Activated CD4-positive, alpha-beta T cell treated with anti-CD3 and anti-CD28 coated beads, Interleukin-2, amount 50 U/mL, for 48 hours (primary cell): ENCODE results near the gene SLC34A3.

ENCODE experiments used
- DNase-seq, 2 experiments: peaks; one replicate each; pipeline ENCODE4 v3.0.0-alpha.2; 2020

Gene SLC34A3

GRCh38 chr9:137230705-137231371 is at the start of gene SLC34A3:
TSS of gene SLC34A3 (plus strand) at chr9:137230901. CDS start at chr9:137231703, 802 bp downstream.
- no peak for DNase-seq

GRCh38 chr9:137181680-137182079 is 49.0 kb upstream of the SLC34A3 start:
- DNase-seq: no peak

GRCh38 chr9:137182836-137183235 is 47.9 kb upstream of the SLC34A3 start:
- DNase-seq: no peak

- no peak for DNase-seq
Measured at GRCh38 chr9:137183980-137184595, 46.6 kb upstream of the SLC34A3 start.

GRCh38 chr9:137184881-137185660 is 45.6 kb upstream of the SLC34A3 start:
- no peak for DNase-seq

GRCh38 chr9:137185921-137186320 is 44.8 kb upstream of the SLC34A3 start:
- DNase-seq: no peak

- no peak for DNase-seq
Measured at GRCh38 chr9:137186385-137186784, 44.3 kb upstream of the SLC34A3 start.

- no peak for DNase-seq
Measured at GRCh38 chr9:137187386-137187785, 43.3 kb upstream of the SLC34A3 start.

GRCh38 chr9:137188086-137188489 is 42.6 kb upstream of the SLC34A3 start:
- no peak for DNase-seq

GRCh38 chr9:137188490-137189296 is 42.0 kb upstream of the SLC34A3 start, which contains the start of the genes ANAPC2 and SSNA1:
TSS of gene ANAPC2 (minus strand) at chr9:137188560. CDS start at chr9:137188532, 28 bp downstream.
TSS of gene SSNA1 (plus strand) at chr9:137188676. CDS start at chr9:137188727, 51 bp downstream.
- peak; percentile 91 to 93 for DNase-seq

- no peak for DNase-seq
Measured at GRCh38 chr9:137189297-137190295, 41.1 kb upstream of the SLC34A3 start.

GRCh38 chr9:137190315-137190856 is 40.3 kb upstream of the SLC34A3 start:
- DNase-seq: no peak

- no peak for DNase-seq
Measured at GRCh38 chr9:137191245-137191644, 39.5 kb upstream of the SLC34A3 start.

GRCh38 chr9:137191691-137192447 is 38.8 kb upstream of the SLC34A3 start:
- DNase-seq: no peak

- no peak for DNase-seq
Measured at GRCh38 chr9:137192448-137192780, 38.3 kb upstream of the SLC34A3 start.

GRCh38 chr9:137192859-137193258 is 37.8 kb upstream of the SLC34A3 start:
- DNase-seq: no peak

GRCh38 chr9:137193771-137194170 is 36.9 kb upstream of the SLC34A3 start:
- DNase-seq: no peak

- no peak for DNase-seq
Measured at GRCh38 chr9:137194388-137194787, 36.3 kb upstream of the SLC34A3 start.

- DNase-seq: no peak
Measured at GRCh38 chr9:137194909-137195308, 35.8 kb upstream of the SLC34A3 start.

GRCh38 chr9:137195525-137196220 is 35.0 kb upstream of the SLC34A3 start:
- no peak for DNase-seq
